HepG2 (cell line): ENCODE data around the gene MGAT1. TPM values are rescaled to one million over a fixed set of nuclear protein-coding genes. Genes with fewer than 3 reads are reported as not detected.

Experiments
- RFX5 ChIP-seq: IDR thresholded peaks from 2 replicates; pipeline ENCODE4 v1.6.1; 2011; ENCODE audit warnings: low read depth, low read length, improper control_type of control experiment
- SAP130 ChIP-seq: IDR thresholded peaks from 2 replicates; pipeline ENCODE4 v1.6.1; 2016; ENCODE audit warnings: low read depth
- SIX1 ChIP-seq: sonication (generic); formaldehyde crosslinking; IDR thresholded peaks from 2 replicates; pipeline ENCODE4 v1.4.0; 2020; ENCODE audit warnings: missing genetic modification reagents, borderline replicate concordance
- ZBTB14 ChIP-seq: sonication (generic); formaldehyde crosslinking; IDR thresholded peaks from 2 replicates; pipeline ENCODE4 v1.4.0; 2020; ENCODE audit warnings: missing genetic modification reagents
- ZBTB40 ChIP-seq, 2 experiments: fragments of 450-650 bp in 1 of 2; sonication (generic) in 1 of 2; formaldehyde crosslinking in 1 of 2; IDR thresholded peaks; 2 replicates each; pipeline versions ENCODE4 v1.6.1 to v1.8.0; 2016 to 2022; ENCODE audit warnings: antibody characterized with exemption in 1 of 2, mild to moderate bottlenecking in 1 of 2, missing genetic modification reagents in 1 of 2
- ZNF12 ChIP-seq: sonication (generic); formaldehyde crosslinking; IDR thresholded peaks from 2 replicates; pipeline ENCODE4 v1.5.0; 2020; ENCODE audit warnings: missing genetic modification reagents
- ZNF350 ChIP-seq: sonication (generic); formaldehyde crosslinking; IDR thresholded peaks from 2 replicates; pipeline ENCODE4 v1.4.0; 2020; ENCODE audit warnings: mild to moderate bottlenecking, low read depth, missing genetic modification reagents, borderline replicate concordance
- ZNF431 ChIP-seq: sonication (generic); formaldehyde crosslinking; IDR thresholded peaks from 2 replicates; pipeline ENCODE4 v1.9.0; 2022; ENCODE audit warnings: missing genetic modification reagents, low read depth, mild to moderate bottlenecking, borderline replicate concordance
- ZNF781 ChIP-seq: sonication (generic); formaldehyde crosslinking; IDR thresholded peaks from 2 replicates; pipeline ENCODE4 v1.5.1; 2020; ENCODE audit warnings: borderline replicate concordance, mild to moderate bottlenecking, missing genetic modification reagents; ENCODE audit errors: not compliant biosample characterization
- polyA plus RNA-seq, 8 experiments: library from polyadenylated mRNA; depleted of rRNA in 3 of 8; stranded (reverse) in 7 of 8; unstranded in 1 of 8; fragments of >200 nt; fragmentation: Illumina TruSeq in 4 of 8; extraction: Trizol in 4 of 8; gene quantifications; 2 replicates each; pipeline versions ENCODE4 v1.2.1 to v1.2.3, GENCODE V29; 2011 to 2016; ENCODE audit warnings: low read depth in 4 of 8, missing spikeins in 1 of 8, mixed read lengths in 1 of 8; ENCODE audit not compliant: insufficient read depth in 1 of 8
- total RNA-seq, 5 experiments: library from RNA; depleted of rRNA; stranded (reverse); fragments of >200 nt; fragmentation: Illumina TruSeq; extraction: Trizol; gene quantifications; 2 replicates each; pipeline ENCODE4 v1.2.3, GENCODE V29; 2016; ENCODE audit warnings: low read depth in 1 of 5
- TF ChIP-seq, protein P1 (sequence below): sonication (generic); formaldehyde crosslinking; IDR thresholded peaks from 2 replicates; pipeline ENCODE4; 2020; ENCODE audit warnings: missing genetic modification reagents, mild to moderate bottlenecking, borderline replicate concordance
- TF ChIP-seq, protein P2 (sequence below): sonication (generic); formaldehyde crosslinking; IDR thresholded peaks from 2 replicates; pipeline ENCODE4 v1.4.0; 2020; ENCODE audit warnings: low read depth, mild to moderate bottlenecking, missing genetic modification reagents

The MGAT1 gene
- total and polyA plus RNA-seq, 2 of the 13 experiments (the other 11 are each of a cell fraction or from before 2014, with no cell fraction given) = 50.1 to 55.3 TPM

- TF ChIP-seq ZBTB14 (CRISPR knock-in tag) (no peak), ZNF350 (CRISPR knock-in tag) (no peak), RFX5 (no peak), ZNF12 (CRISPR knock-in tag) (no peak), ZNF781 (CRISPR knock-in tag) (peak; percentile 12), ZBTB40 (IDR thresholded peaks at IDR 0.05) (no peak), ZBTB40 (CRISPR knock-in tag; IDR thresholded peaks at IDR 0.05) (no peak), ZNF431 (no peak), SIX1 (CRISPR knock-in tag) (no peak), SAP130 (CRISPR knock-in tag) (no peak; the same call in 1 of the 2 replicates)
- TF ChIP-seq, protein P1, sequence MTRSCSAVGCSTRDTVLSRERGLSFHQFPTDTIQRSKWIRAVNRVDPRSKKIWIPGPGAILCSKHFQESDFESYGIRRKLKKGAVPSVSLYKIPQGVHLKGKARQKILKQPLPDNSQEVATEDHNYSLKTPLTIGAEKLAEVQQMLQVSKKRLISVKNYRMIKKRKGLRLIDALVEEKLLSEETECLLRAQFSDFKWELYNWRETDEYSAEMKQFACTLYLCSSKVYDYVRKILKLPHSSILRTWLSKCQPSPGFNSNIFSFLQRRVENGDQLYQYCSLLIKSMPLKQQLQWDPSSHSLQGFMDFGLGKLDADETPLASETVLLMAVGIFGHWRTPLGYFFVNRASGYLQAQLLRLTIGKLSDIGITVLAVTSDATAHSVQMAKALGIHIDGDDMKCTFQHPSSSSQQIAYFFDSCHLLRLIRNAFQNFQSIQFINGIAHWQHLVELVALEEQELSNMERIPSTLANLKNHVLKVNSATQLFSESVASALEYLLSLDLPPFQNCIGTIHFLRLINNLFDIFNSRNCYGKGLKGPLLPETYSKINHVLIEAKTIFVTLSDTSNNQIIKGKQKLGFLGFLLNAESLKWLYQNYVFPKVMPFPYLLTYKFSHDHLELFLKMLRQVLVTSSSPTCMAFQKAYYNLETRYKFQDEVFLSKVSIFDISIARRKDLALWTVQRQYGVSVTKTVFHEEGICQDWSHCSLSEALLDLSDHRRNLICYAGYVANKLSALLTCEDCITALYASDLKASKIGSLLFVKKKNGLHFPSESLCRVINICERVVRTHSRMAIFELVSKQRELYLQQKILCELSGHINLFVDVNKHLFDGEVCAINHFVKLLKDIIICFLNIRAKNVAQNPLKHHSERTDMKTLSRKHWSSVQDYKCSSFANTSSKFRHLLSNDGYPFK = no peak
- TF ChIP-seq, protein P2, sequence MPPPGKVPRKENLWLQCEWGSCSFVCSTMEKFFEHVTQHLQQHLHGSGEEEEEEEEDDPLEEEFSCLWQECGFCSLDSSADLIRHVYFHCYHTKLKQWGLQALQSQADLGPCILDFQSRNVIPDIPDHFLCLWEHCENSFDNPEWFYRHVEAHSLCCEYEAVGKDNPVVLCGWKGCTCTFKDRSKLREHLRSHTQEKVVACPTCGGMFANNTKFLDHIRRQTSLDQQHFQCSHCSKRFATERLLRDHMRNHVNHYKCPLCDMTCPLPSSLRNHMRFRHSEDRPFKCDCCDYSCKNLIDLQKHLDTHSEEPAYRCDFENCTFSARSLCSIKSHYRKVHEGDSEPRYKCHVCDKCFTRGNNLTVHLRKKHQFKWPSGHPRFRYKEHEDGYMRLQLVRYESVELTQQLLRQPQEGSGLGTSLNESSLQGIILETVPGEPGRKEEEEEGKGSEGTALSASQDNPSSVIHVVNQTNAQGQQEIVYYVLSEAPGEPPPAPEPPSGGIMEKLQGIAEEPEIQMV (CRISPR knock-in tag) = no peak
Observed at GRCh38 chr5:180810959-180811622, 8.5 kb upstream of the MGAT1 start (continued).
